ENCODE results near the gene TPD52L2. TPM values are rescaled to one million over a fixed set of nuclear protein-coding genes. Genes with fewer than 3 reads are reported as not detected.
A peak's percentile ranks its signal among the peaks of the same experiment; 100 is the strongest.

The TPD52L2 gene
- total and polyA plus RNA-seq, 2 donors (not counting 1 experiment from before 2014, with no cell fraction given) = 39.9 to 41.3 TPM

GRCh38 chr20:63815615-63816253, 49.3 kb upstream of the TPD52L2 start:
- H3K27ac ChIP-seq (ENCODE audit: low read length in 2 of 2) = no peak overlapping the region
- Mint-ChIP-seq H3K4me3 (no peak overlapping the region), H3K4me1 (no peaks in the 10 kb centered on the region), H3K27ac (no peak overlapping the region), H3K27me3 (no peaks in the 10 kb centered on the region), H3K9me3 (ENCODE audit: insufficient read depth) (no peaks in the 10 kb centered on the region)
- H3K79me2 ChIP-seq (ENCODE audit: control insufficient read depth, insufficient read depth, low read length) = no peaks in the 10 kb centered on the region
- H3K9ac ChIP-seq (ENCODE audit: low read length) = no peak overlapping the region
- H3K36me3 ChIP-seq (replicated peaks in 1 of 2; ENCODE audit: control extremely low read depth in 1 of 2, control insufficient read depth in 1 of 2, extremely low read depth in 1 of 2, insufficient read depth in 2 of 2, low read length in 1 of 2) = no peaks in the 10 kb centered on the region
- H3K4me3 ChIP-seq (ENCODE audit: control extremely low read depth in 1 of 5, extremely low read depth in 1 of 5, insufficient read depth in 1 of 5, low read depth in 2 of 5, low read length in 4 of 5) = no peak overlapping the region
- ChIA-PET POLR2A (no interaction called here), CTCF (no interaction called here)
- ATAC-seq (ENCODE audit: low read depth) (no peak), DNase-seq (no peak)
- intact Hi-C loops (cut with micrococcal nuclease) = no loop called here
- TF ChIP-seq EZH2 (IDR thresholded peaks at IDR 0.05; ENCODE audit: borderline replicate concordance, insufficient read depth, low read depth, low read length, poor library complexity, severe bottlenecking) (no peak), CTCF (IDR thresholded peaks at IDR 0.05) (no peak)
- H3K4me2 ChIP-seq (replicated peaks; ENCODE audit: low read depth, low read length, poor library complexity, severe bottlenecking) = no peak overlapping the region
- no peaks in the 10 kb centered on the region for H4K20me1 ChIP-seq (ENCODE audit: control insufficient read depth, insufficient read depth, low read length, poor library complexity, severe bottlenecking)
- over 99% methylated on average over 14 of the region's 14 CpGs for WGBS (ENCODE audit: insufficient coverage)
- no peaks in the 10 kb centered on the region for H3K4me1 ChIP-seq (ENCODE audit: control insufficient read depth in 2 of 2, insufficient read depth in 2 of 2, low read length in 2 of 2)
- H2AFZ ChIP-seq (ENCODE audit: insufficient read depth, low read depth, low read length, poor library complexity, severe bottlenecking) = no peak overlapping the region
- H3K27me3 ChIP-seq (replicated peaks in 1 of 4; ENCODE audit: control extremely low read depth in 1 of 4, control insufficient read depth in 3 of 4, insufficient read depth in 4 of 4, low read length in 3 of 4) = no peaks in the 10 kb centered on the region
- H3K9me3 ChIP-seq (ENCODE audit: control extremely low read depth in 1 of 3, control insufficient read depth in 2 of 3, insufficient read depth in 1 of 3, low read length in 2 of 3) = peaks cover 0 to 10% (median 0%) of the 10 kb centered on the region in 3 donors

GRCh38 chr20:63819224-63819921, 45.7 kb upstream of the TPD52L2 start:
- no peaks in the 10 kb centered on the region for H3K4me1 ChIP-seq (ENCODE audit: control insufficient read depth in 2 of 2, insufficient read depth in 2 of 2, low read length in 2 of 2)
- no peak overlapping the region for H3K4me3 ChIP-seq (ENCODE audit: control extremely low read depth in 1 of 5, extremely low read depth in 1 of 5, insufficient read depth in 1 of 5, low read depth in 2 of 5, low read length in 4 of 5)
- H3K9me3 Mint-ChIP-seq (ENCODE audit: insufficient read depth) = no peaks in the 10 kb centered on the region
- H3K9me3 ChIP-seq (ENCODE audit: control extremely low read depth in 1 of 3, control insufficient read depth in 2 of 3, insufficient read depth in 1 of 3, low read length in 2 of 3) = peaks cover 0 to 10% (median 0%) of the 10 kb centered on the region in 3 donors
- TF ChIP-seq EZH2 (IDR thresholded peaks at IDR 0.05; ENCODE audit: borderline replicate concordance, insufficient read depth, low read depth, low read length, poor library complexity, severe bottlenecking) (no peak), CTCF (IDR thresholded peaks at IDR 0.05) (no peak)
- POLR2A ChIA-PET = no interaction called here
- no peaks in the 10 kb centered on the region for H3K27me3 ChIP-seq (replicated peaks in 1 of 4; ENCODE audit: control extremely low read depth in 1 of 4, control insufficient read depth in 3 of 4, insufficient read depth in 4 of 4, low read length in 3 of 4)
- DNase-seq = no peak
- H3K27me3 Mint-ChIP-seq = peaks cover 12% of the 10 kb centered on the region
- H3K27ac Mint-ChIP-seq = no peak overlapping the region
- no peaks in the 10 kb centered on the region for H3K36me3 ChIP-seq (replicated peaks in 1 of 2; ENCODE audit: control extremely low read depth in 1 of 2, control insufficient read depth in 1 of 2, extremely low read depth in 1 of 2, insufficient read depth in 2 of 2, low read length in 1 of 2)
- H2AFZ ChIP-seq (ENCODE audit: insufficient read depth, low read depth, low read length, poor library complexity, severe bottlenecking) = no peak overlapping the region
- H3K79me2 ChIP-seq (ENCODE audit: control insufficient read depth, insufficient read depth, low read length) = no peaks in the 10 kb centered on the region
- intact Hi-C loops (cut with micrococcal nuclease) = no loop called here
- no peak for ATAC-seq (ENCODE audit: low read depth)
- H3K4me2 ChIP-seq (replicated peaks; ENCODE audit: low read depth, low read length, poor library complexity, severe bottlenecking) = no peak overlapping the region
- WGBS (ENCODE audit: insufficient coverage) = 81% methylated on average over 23 of the region's 24 CpGs
- CTCF ChIA-PET = no interaction called here
- no peak overlapping the region for H3K27ac ChIP-seq (ENCODE audit: low read length in 2 of 2)
- H3K4me3 Mint-ChIP-seq = peak overlapping the region; percentile 9
- no peaks in the 10 kb centered on the region for H3K4me1 Mint-ChIP-seq
- no peak overlapping the region for H3K9ac ChIP-seq (ENCODE audit: low read length)
- no peaks in the 10 kb centered on the region for H4K20me1 ChIP-seq (ENCODE audit: control insufficient read depth, insufficient read depth, low read length, poor library complexity, severe bottlenecking)
